ENCODE results near the gene MACROD2.

GRCh38 chr20:14826543-14827313 is 831.4 kb downstream of the MACROD2 start:
- TF ChIP-seq CTCF (conservative IDR thresholded peaks at IDR 0.05) (no peak), ZFX (IDR thresholded peaks at IDR 0.05) (no peak)
